HG02642 (cell line): ENCODE measurements around the gene SCN9A.
"Not testable (repeated sequence)": the region's sequence is repeated elsewhere in the genome, so short reads cannot be mapped to it uniquely, and the experiment has no call there.

Source experiments
- ATAC-seq: cut with Tn5 transposase; IDR thresholded peaks from one replicate; pipeline ENCODE4 v1.9.1; 2021; ENCODE audit warnings: mild to moderate bottlenecking; ENCODE audit not compliant: unreplicated experiment, poor library complexity

The SCN9A gene

DNA sequence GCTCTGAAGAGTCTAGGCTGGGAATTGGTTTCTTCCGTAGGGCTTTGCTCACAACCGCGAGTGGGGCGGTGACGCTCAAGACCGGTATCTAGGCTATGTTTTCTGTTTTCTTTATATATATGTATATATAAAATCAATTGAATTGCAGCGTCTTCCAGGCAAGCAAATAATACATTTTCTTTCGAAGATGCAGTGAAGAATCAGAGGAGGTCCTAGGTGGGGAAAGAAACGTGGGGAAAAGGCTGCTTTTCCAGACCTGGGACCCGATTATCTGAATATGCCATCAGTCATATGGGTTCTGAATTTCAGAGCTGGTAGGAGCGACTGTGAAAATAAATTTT lies 714 bp upstream of the SCN9A start:
- no peak for ATAC-seq

DNA sequence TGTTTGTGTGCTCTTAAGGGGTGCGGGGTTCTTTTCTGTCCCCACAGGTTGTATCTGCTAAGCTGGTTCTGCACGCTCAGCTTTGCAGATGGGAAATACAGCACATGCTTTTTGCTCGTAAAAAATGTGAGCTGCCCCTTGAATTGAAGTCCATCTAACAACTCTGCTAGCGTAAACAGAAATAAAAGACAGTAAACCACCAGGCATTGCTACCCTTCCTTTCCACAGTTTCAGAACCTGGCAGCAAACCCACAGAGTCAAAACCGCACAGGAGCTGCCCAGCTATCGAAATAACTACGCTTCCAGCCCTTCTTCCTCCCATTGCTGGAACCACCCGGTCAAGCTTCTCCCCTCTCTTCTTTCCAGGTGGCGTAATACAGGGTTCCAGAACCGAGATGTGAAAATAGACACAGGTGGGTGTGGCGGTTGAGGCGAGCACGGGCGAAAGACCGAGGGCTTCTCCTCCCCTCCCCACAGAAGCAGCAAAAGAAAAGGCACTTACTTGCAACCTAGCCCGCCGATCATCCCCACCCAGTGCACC lies 479 bp downstream of the SCN9A start:
- ATAC-seq, result no peak

DNA sequence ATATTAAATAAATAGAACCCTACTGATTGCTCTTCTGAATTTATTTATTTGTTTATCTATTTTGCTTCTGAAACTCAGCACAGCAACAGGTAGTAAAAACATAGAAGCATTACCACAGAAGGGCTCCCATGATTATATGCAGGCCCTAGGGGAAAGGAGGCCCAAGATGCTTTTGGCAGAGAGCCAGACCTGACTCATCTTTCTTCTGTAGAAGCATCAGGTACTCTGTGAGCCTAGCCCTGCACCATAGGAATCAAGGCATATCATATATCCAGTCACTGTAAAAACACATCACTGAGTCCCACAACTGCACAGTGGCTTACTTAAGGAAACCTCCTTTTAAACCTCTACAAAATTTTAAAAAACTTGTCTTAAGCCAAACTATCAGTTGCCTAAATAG lies 1.8 kb downstream of the SCN9A start:
- no peak for ATAC-seq

DNA sequence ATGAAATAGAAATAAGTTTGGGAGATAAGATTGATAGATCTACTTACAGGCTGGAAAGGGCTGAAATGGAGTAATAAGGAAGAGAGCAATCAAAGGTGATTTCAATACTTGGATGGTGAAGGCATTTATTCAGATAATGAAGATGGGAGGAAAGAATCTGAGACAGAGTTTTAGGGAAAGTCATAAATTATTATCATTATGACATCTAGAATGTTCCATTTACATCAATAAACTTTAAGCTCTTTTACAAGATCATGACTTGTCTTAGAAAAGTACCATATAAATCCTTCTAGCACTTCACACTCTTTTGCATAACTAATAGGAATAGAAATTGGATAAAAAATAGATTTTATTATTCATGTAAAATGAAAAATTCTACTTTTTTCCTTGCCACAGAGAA lies 2.2 kb downstream of the SCN9A start:
- no peak for ATAC-seq

DNA sequence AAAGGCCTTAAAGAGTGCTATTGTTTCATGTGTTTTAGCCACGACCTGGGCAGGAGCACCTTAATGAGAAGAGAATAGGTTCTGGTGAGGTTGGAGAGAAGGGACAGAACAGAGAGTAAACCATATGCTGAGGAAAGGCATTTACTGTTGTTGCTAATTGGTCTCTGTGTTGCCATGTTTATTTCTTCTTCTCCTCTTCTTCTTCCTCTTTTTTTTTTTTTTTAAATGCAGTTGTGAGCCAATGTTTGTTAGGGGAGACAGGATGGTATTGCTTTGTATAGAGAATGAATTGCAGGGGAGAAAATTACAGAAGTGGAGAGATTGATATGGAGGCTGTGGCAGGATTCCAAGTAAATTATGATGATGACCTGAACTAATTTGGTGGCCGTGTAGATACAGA lies 2.6 kb downstream of the SCN9A start:
- no peak for ATAC-seq

DNA sequence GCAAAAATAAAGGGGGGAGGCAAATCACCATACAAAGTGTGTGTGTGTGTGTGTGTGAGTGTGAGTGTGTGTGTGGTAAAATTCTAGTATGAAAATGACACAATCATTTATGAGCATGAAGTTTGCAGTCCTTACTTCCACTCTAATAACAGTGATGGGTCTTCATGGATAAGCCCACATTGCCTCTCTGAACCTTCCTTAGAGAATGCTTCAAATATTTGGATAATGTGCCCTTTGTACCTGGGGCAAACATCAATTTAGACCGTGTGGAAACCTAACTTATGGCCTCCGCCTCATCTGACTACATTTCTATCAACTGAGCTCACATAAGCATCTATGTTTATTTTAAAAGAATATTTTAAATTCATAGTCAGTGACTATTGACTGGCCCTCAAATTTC lies 3.7 kb downstream of the SCN9A start:
- ATAC-seq, result no peak

DNA sequence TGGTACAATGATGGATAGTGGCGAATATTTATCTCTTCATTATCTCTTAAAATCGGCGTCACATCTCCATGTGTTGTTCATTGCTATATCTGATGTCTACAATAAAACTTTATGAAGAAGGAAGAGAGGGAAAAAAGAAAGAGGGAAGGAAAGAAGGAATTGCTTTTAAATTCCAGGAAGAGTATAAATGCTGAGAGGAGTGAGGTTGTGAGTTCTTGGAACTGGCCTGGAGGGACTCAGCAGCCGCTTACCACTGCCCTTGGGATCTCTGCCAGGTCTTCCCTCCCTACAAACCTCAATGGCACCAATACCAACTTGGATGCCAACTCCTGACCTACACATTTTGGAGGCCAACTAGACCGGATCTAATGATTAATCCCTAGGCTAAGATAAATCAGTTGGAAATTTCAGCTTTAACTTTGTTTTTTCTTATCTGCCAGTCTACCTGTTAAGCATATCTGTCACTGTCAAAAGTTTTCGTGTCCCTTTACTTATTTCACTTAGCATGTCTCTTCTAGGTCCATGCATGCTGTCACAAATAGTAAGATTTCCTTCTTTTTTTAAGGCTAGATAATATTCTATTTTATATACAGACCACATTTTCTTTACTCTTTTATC lies 9.8 kb downstream of the SCN9A start:
- ATAC-seq, result no peak

DNA sequence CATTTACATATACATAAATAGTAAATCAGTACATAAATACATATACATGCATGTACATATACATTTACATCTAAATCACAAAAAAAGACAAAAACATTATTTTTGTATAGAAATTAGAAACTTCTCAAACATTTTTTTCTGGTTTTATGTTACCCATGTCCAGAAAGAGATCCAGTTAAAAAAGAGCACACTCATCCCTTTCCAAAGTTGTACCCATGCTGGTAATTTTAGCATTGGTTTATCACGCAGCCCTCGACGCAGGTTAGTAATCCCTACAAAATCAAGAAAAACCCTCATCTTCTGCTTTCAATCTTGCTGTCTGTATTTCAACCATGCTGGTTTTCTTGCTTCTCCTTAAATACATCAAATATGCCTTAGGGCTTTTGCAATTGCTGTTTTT lies 10.5 kb downstream of the SCN9A start:
- ATAC-seq, result no peak

DNA sequence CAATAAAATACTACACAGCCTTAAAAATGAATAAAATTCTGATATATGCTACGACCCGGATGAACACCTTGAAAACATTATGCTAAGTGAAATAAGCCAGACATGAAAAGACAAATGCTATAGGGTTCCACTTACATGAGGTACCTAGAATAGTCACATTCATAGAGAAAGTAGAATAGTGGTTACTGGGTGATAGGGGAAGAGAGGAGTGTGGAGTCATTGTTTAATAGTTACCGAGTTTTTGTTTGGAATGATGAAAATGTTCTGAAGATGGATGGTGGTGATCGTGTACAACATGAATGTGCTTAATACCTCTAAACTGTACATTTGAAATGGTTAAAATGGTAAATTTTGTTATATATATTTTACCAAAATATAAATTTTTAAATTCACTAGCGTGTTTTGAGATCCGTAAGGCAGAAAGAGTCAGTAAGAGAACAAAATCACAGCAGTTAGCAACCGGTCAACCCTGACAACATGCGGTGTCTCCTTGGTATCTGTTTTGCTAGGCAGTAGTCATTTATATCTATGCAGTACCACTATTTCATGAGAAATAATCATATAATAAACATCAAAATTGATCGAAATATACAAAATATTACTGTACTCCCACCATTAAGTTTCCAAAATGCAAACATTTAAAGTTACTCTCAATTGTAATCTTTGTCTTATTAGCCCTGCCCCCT lies 11.1 kb downstream of the SCN9A start:
- no peak for ATAC-seq

DNA sequence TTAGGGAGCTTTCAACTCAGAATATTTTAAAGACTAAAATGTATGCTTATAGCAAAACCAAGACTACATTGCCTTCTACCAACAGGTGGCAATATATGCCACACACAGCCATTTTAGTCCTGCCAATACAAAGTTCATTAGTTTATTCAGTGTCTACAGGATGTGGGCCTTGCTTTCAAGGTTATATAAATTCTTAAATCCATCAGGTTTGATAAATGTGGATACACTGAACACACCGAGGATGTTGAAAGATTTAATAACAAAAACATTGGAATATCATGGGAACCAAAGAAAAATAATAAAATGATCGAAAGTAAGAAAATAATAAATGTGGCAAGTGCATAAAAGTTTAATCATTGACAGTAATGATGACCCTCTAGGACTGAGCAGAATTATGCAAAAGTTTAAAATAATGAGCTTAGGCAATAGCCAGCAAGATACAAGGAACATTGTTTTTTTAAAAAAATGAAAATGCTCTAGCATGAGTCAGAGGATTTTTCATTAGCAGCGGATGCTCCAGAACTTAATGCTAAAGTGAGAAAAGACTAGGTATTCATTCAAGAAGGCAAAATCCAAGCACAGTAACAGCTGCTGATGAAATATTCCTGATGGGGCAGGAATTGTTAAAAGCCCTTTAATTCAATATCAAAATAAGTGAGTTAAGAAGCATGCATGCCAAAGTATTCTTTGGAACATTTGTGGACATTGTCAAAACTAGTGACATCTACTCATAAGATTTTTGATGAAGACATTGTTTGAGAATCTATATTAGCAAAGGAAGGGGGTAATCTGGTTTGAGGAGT lies 14.2 kb downstream of the SCN9A start:
- no peak for ATAC-seq

DNA sequence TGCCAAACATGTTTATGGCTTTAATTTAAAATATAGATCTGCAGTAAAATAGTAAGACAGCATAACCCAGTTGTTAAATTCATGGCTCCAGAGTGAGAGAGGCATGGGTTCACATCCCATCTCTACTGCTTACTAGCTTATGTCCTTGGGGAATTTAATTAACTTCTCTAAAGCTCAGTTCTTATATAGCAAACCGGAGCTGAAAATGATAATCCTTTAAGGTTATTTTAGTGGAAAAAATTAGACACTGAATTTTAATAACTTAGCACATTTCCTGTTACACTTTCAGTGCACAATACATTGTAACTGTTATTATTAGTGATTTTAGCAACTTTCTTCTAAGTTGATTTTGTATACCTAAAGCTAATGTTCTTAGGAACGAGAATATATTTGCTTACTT lies 14.8 kb downstream of the SCN9A start:
- ATAC-seq, result no peak

DNA sequence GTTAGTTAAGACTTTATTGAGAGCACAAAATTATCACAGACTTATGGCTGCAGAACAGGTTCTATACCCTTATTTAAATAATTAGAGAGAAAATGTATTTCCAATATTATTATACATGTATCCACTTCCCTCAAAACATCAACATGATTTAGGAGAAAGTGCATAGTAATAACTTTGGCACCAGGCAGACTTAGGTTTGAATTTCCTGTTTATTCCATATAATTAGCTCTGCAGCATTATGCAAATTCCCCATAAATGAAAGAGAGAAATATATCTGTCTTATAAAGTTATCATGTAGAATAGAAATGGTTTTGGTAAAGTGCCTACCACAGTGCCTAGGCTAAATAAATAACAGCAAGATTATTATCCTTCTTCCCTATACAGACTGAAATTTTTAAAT lies 15.3 kb downstream of the SCN9A start:
- no peak for ATAC-seq

DNA sequence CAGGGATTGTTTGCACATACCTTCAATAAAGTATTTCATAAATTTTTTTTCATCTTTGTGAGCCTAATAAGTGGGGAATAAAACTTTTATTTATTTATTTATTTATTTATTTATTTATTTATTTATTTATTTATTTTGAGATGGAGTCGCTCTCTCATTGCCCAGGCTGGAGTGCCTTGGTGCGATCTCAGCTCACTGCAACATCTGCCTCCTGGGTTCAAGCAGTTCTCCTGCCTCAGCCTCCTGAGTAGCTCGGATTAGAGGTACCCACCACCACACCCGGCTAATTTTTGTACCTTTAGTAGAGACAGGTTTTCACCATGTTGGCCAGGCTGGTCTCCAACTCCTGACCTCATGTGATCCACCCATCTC lies 17.8 kb downstream of the SCN9A start:
- not testable (repeated sequence) for ATAC-seq

DNA sequence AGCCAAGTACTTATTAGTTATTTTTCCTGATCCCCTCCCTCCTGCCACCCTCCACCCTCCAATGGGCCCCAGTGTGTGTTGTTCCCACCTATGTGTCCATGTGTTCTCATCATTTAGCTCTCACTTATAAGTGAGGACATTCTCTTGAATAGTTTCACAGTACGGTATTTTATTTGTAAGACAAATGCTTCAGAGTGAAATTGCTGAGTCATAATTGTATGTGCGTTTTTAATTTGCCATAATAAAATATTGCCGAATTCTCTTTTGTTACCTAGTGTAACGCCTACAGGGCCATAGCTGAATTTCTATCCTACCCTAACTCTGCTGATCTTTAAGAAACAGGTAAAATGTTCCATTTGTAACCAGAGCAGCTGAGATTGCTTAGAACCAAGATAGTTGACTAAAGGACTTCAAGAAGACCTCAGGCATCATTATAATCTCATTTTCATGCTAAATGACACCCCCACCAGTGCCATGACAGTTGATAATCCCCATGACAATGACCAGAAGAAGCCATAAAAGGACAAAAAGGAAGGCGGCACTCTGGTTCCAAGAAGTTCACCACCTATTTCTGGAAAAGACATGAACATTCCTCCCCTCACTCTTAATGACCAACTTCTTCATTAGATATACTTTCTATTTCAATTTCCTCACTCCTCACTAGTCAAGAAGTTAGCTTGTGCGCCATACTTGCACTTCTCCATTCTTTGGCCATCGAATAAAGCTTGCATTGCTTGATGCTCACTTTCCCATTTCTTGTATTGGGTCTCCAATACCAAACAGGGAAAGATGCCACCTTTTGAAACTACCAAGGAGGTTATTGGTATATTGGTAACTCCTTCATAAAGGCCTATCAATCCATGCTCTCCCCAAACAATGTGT lies 18.4 kb downstream of the SCN9A start:
- ATAC-seq, result no peak

DNA sequence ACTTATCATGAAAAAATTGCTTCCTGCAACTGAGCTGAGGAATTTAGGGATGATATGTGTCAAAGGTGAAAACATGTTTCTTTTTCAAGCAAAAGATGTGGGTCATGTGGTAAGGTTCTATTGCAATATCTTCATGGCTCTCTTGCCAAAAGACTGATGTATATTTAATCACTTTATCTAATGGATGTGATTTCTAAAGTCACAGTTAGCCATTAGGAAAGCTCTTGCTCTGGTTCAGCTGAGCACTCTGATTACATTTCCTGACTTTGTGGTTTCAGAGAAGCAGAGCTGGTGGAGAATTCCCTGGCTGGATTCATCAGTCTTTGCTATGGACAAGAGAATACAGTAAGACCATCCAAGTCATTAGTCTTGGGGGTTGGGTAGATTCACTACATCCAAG lies 24.4 kb downstream of the SCN9A start:
- no peak for ATAC-seq

DNA sequence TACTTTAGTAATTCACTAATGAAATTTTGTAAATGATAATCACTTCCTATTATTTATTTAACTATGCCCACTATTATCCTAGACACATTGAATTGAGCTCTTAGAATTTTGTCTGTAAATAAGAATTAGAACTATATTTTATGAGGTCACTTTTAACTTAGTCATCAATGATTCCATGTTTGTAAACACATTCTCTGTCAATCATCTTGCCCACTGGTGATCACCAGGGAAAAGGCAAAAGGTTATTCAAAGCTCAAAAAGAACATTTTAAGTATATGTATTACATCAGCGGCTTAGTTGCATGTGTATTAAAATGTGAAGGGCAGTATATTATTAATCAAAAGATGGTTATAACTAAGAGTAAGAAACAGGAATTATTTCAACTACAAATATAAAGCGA lies 25.2 kb downstream of the SCN9A start:
- no peak for ATAC-seq

DNA sequence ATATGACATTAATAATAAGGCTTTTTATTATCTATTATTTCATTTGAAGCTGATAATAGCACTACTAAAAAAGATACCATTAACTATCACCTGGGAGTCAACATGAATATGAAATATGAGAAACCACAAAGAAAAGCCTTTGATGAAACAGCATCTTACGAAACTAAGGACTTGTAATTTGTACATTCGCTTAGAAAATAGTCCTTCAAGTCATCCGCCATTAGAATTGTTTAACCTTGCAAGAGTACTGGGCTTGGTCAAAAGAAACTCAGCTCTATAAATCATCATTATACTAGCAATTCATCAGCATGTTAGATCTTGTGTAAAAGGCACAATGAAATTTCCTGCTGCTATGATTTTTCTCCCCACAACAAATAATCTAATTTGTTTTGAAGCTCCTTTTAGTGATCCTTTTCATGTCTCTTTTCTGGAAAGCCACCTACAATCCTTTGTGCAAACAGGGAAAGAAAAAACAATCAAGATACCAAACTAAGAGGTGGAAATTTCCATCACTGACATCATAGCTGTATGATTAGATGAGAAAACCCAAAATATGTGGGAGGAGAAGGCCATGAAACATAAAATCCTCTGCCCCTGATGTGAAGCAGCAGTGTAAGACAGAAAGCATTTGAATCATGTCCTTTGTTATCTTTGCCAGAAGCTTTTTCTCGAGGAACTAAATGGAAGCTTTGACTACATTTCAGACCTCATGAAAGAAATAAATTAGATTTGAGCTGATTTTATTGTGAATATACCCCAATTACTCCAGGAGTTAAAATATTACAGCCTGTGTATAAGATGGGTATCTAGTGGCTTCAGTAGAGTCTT lies 31.2 kb downstream of the SCN9A start:
- no peak for ATAC-seq

DNA sequence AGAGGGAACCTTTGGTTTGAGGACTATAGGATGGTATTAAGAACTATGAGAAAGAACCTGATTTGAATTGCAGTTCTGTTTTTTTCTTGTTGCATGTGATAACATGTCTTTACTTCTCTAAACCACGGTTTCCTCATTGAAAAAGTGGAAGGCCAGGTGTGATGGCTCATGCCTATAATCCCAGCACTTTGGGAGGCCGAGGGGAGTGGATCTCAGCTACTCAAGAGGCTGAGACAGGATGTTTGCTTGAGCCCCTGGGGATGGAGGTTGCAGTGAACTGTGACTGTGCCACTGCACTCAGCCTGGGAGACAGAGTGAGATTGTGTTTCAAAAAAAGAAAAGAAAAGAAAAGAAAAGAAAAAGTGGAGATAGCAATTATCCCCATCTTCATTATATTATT lies 32.3 kb downstream of the SCN9A start:
- no peak for ATAC-seq

DNA sequence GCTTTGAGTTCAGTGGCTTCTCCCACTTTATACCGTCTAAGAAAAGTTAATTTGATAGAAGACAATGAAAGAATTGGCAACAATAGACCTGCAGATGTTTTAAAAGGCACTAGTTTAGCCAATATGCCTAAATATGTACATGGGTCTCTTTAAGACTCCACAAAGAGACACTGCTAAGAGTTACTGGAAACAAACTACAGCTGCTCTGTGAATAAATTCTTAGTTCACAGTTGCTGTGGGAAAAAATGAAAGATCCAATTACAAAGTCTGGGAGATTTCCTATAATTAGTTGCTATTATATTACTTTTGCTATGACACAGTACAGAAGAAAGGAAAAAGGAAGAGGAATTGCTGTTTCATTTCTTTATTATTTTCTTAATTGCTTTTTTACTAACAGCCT lies 34.3 kb downstream of the SCN9A start:
- no peak for ATAC-seq

DNA sequence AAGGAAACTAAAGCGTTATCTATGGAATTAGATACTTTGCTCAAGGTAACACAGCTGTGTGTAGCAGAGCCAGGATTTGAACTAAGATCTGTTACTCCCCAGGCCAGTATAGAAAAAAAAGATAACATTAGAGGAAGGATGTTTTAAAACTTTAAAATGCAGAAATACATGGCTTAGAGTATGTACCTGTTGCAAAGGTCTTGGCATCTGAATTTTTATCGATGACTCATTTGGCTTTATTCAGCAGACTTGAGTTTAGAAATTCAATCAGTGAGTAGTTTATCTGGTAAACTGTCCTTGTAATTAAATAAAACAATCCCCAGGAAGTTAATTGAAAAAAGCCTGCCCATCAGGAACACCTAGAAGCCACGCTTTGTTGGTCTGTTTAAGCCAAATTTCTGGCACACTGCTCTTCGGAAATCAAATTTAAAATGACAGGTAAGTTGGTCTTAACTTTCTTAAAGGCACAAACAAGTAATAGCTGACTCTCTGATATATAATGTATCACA lies 36.9 kb downstream of the SCN9A start:
- no peak for ATAC-seq
